Upper lobe of right lung (tissue), 1 donor: ENCODE data around the gene MYCBP2. TPM values are rescaled to one million over a fixed set of nuclear protein-coding genes. Genes with fewer than 3 reads are reported as not detected.

Source experiments
- ATAC-seq: fragments of 200-7000 bp; cut with Tn5 transposase; one replicate; pipeline ENCODE4 v1.9.1; 2020; ENCODE audit warnings: mild to moderate bottlenecking, moderate library complexity
- DNase-seq: peaks from one replicate; pipeline ENCODE4 v3.0.0-alpha.2; 2020
- H3K27ac ChIP-seq: fragments of 200-600 bp; one replicate; pipeline ENCODE4 v1.8.0; 2022
- H3K27me3 ChIP-seq: fragments of 200-600 bp; one replicate; pipeline ENCODE4 v1.8.0; 2022; ENCODE audit warnings: mild to moderate bottlenecking
- H3K36me3 ChIP-seq: fragments of 200-600 bp; one replicate; pipeline ENCODE4 v1.8.0; 2022
- H3K4me1 ChIP-seq: fragments of 200-600 bp; one replicate; pipeline ENCODE4 v1.8.0; 2022
- H3K4me3 ChIP-seq: fragments of 200-600 bp; one replicate; pipeline ENCODE4 v1.8.0; 2022; ENCODE audit warnings: mild to moderate bottlenecking
- H3K9me3 ChIP-seq: fragments of 200-600 bp; one replicate; pipeline ENCODE4 v1.8.0; 2022
- CTCF ChIP-seq: fragments of 200-600 bp; IDR thresholded peaks from one replicate; pipeline ENCODE4 v1.8.0; 2022; ENCODE audit warnings: antibody characterized with exemption
- intact Hi-C: fragments of 100-400 bp; cut with DNase I; formaldehyde crosslinking; loops from one replicate; pipeline ENCODE4 v1.11.0; 2022
- total RNA-seq: library from RNA; stranded (reverse); fragmentation: NEBNext Ultra II Directional; extraction: Animal tissue kit (Norgen Biotek cat#: 25700); gene quantifications from one replicate; pipeline ENCODE4 v1.2.1, GENCODE V29; 2021
- donor health status: DM: no; HTN: yes; CAD: no; lungs with severe emphysema.

MYCBP2 gene
- total RNA-seq, 1 donor from 2014 or later: 94.2 TPM

GRCh38 chr13:77093735-77094134 lies 233.2 kb downstream of the MYCBP2 start:
- ATAC-seq: no peak

DNA sequence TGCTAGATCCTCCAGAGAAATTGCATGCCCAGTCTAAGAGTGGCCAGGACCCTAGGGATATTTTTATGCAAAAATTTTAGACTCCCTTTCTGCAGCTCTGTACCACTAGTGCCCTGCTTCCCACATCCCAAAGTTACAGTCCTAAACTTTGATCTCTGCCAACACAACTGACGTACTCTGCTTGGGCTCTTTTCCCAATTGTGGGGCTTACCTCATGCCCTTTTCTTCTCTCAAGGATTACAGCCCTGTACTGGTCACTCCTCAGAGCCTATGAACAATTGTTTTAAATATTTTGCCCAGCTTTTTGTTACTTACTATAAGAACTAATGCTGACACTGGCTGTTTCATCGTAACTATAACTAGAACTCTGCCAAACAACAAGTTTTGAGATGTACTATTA lies 242.1 kb downstream of the MYCBP2 start:
- H3K4me3 ChIP-seq: no peak overlapping the region
- intact Hi-C loops: no loop called here
- H3K9me3 ChIP-seq: no peaks in the 10 kb centered on the region
- TF ChIP-seq CTCF: no peak
- no peaks in the 10 kb centered on the region for H3K4me1 ChIP-seq
- no peak overlapping the region for H3K27ac ChIP-seq
- ATAC-seq: no peak
- H3K27me3 ChIP-seq: no peaks in the 10 kb centered on the region
- no peak for DNase-seq
- H3K36me3 ChIP-seq: peaks cover 66% of the 10 kb centered on the region

More at GRCh38 chr13:77093735-77094134, 233.2 kb downstream of the MYCBP2 start:
- H3K9me3 ChIP-seq: no peaks in the 10 kb centered on the region
- DNase-seq: no peak
- peaks cover 59% of the 10 kb centered on the region for H3K36me3 ChIP-seq
- H3K4me1 ChIP-seq: no peaks in the 10 kb centered on the region
- no peak overlapping the region for H3K4me3 ChIP-seq
- TF ChIP-seq CTCF: no peak
- intact Hi-C loops: no loop called here
- H3K27ac ChIP-seq: no peak overlapping the region
- no peaks in the 10 kb centered on the region for H3K27me3 ChIP-seq

DNA sequence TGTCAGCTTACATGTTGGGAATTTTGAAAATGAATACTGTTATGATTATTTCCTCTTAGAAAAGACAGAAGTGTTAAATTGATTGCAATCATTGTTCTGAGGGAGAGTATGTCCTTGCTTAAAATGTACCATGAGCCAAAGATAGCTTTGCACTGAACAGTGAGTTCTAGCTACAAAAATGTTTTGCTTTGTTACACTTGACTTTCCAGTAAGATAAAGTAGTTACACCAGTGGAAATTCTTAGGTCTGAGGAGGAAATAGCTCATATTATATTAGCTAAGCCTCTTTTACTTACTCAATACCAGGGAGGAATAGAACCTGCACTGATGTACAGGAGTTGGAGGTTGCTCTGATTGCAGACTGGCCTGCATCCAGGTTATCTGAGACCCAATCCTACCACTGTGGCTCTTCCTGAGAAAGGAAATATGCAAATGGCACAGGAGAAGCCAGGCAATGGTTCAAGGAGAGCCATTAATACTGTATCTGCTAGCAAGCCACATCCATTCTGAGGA lies 246.9 kb downstream of the MYCBP2 start:
- Histone ChIP-seq H3K4me1 (no peaks in the 10 kb centered on the region), H3K9me3 (no peaks in the 10 kb centered on the region), H3K36me3 (peaks cover 87% of the 10 kb centered on the region), H3K27ac (no peak overlapping the region), H3K27me3 (no peaks in the 10 kb centered on the region), H3K4me3 (no peak overlapping the region)
- intact Hi-C loops: no loop called here
- no peak for ATAC-seq
- no peak for DNase-seq
- no peak for TF ChIP-seq CTCF

DNA sequence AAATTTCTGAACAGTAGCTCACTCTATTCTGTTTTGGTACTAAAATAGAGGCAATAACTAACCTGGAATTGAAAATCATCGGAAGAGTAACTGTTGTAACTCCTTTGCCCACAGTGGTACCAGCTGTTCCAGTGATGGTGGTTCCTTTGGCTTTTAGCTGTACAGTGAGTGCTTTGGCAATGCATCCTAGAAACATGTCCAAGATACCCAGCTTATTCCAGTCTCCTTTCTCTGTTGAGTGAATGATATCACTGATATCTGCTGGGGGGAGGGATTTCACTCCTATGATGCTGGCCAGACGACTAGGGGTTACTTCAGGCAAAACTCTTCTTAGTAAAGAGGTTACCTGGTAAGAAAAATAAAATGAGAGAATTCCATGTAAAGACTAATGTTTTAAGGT lies 259.4 kb downstream of the MYCBP2 start:
- Histone ChIP-seq H3K4me3 (no peak overlapping the region), H3K4me1 (no peaks in the 10 kb centered on the region), H3K27me3 (no peaks in the 10 kb centered on the region), H3K9me3 (no peaks in the 10 kb centered on the region), H3K36me3 (peaks cover 62% of the 10 kb centered on the region), H3K27ac (no peak overlapping the region)
- no peak for ATAC-seq
- TF ChIP-seq CTCF: no peak
- DNase-seq: no peak
- intact Hi-C loops: no loop called here

DNA sequence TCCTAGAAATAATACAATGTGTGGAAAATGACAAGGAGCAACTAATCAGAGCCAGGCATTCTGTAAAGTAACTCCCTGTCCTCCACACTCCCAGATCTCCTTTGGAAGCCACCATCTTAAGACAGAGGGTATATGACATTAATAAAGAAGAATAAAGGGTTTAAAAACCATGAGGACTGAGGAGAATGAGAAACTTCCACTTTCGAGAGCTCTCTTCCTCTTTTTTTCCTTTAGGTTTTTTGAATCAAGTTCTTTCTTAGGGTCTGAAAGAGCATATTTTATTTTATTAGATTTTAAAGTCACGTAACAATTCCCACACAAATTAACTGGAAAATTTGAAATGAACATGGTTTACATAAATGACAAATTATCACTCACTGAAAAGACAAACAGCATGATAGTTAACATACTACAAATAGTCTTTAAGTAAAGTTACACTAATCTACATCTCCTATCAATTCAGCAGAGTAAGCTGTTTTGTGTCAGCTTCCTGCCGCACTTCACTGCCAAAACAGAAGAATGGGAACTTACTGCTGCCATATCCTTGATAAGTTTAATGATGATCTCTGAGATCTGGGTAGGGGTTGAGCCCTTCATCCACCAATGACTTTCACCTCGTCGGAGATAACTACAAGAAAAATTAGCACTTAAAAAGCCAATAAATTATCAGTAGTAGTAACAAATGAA lies 261.3 kb downstream of the MYCBP2 start:
- intact Hi-C loops: no loop called here
- no peak for DNase-seq

More for the DNA sequence above, 261.3 kb downstream of the MYCBP2 start:
- H3K9me3 ChIP-seq: no peaks in the 10 kb centered on the region
- no peaks in the 10 kb centered on the region for H3K27me3 ChIP-seq
- no peak for TF ChIP-seq CTCF
- ATAC-seq: peak; percentile 49
- peaks cover 81% of the 10 kb centered on the region for H3K36me3 ChIP-seq
- H3K27ac ChIP-seq: no peak overlapping the region
- no peak overlapping the region for H3K4me3 ChIP-seq
- H3K4me1 ChIP-seq: no peaks in the 10 kb centered on the region
